Endodermal cell (in vitro differentiated cells): ENCODE data around the gene LAIR2. TPM values are rescaled to one million over a fixed set of nuclear protein-coding genes. Genes with fewer than 3 reads are reported as not detected.

Experiments used
- DNase-seq: peaks from one replicate; pipeline ENCODE4 v3.0.0-alpha.2; 2017
- H3K27ac ChIP-seq: 2 replicates; pipeline ENCODE4 v1.5.1; 2013; ENCODE audit warnings: mild to moderate bottlenecking, low read depth, low read length, moderate library complexity
- H3K27me3 ChIP-seq: 2 replicates; pipeline ENCODE4 v1.6.1; 2013; ENCODE audit warnings: mild to moderate bottlenecking, low read length, moderate library complexity; ENCODE audit not compliant: insufficient read depth, control insufficient read depth, poor library complexity, severe bottlenecking
- H3K36me3 ChIP-seq: 2 replicates; pipeline ENCODE4 v1.7.0; 2013; ENCODE audit warnings: mild to moderate bottlenecking, low read length, moderate library complexity; ENCODE audit not compliant: control insufficient read depth, insufficient read depth
- H3K4me1 ChIP-seq: one replicate; pipeline ENCODE4 v1.7.0; 2013; ENCODE audit warnings: low read length; ENCODE audit not compliant: control insufficient read depth, insufficient read depth
- H3K4me3 ChIP-seq: 2 replicates; pipeline ENCODE4 v1.5.1; 2013; ENCODE audit warnings: mild to moderate bottlenecking, low read length, moderate library complexity
- H3K9ac ChIP-seq: 2 replicates; pipeline ENCODE4 v1.6.1; 2013; ENCODE audit warnings: mild to moderate bottlenecking, low read length, moderate library complexity; ENCODE audit not compliant: poor library complexity, severe bottlenecking; ENCODE audit errors: extremely low read depth
- H3K9me3 ChIP-seq: 2 replicates; pipeline ENCODE4 v1.6.1; 2013; ENCODE audit warnings: mild to moderate bottlenecking, low read length, moderate library complexity; ENCODE audit not compliant: control insufficient read depth
- H3K27ac Mint-ChIP-seq: 2 replicates; pipeline ENCODE4 v1.8.0; 2020; ENCODE audit warnings: mixed read lengths
- H3K27me3 Mint-ChIP-seq: 2 replicates; pipeline ENCODE4 v1.8.0; 2021; ENCODE audit warnings: mild to moderate bottlenecking, mixed read lengths; ENCODE audit not compliant: insufficient read depth
- H3K36me3 Mint-ChIP-seq: 2 replicates; pipeline ENCODE4 v1.8.0; 2020; ENCODE audit warnings: low read depth, mixed read lengths
- H3K4me1 Mint-ChIP-seq: 2 replicates; pipeline ENCODE4 v1.8.0; 2020; ENCODE audit warnings: mixed read lengths
- H3K4me3 Mint-ChIP-seq: 2 replicates; pipeline ENCODE4 v1.8.0; 2020; ENCODE audit warnings: mild to moderate bottlenecking, moderate library complexity, mixed read lengths
- H3K9me3 Mint-ChIP-seq: 2 replicates; pipeline ENCODE4 v1.8.0; 2020; ENCODE audit warnings: mild to moderate bottlenecking, mixed read lengths
- CTCF ChIP-seq: fragments of 200-600 bp; sonication (generic); conservative IDR thresholded peaks from 2 replicates; pipeline ENCODE4 v1.5.0; 2021; ENCODE audit warnings: antibody characterized with exemption, mild to moderate bottlenecking
- WGBS, 2 experiments: methylation state at CpG; one replicate each; pipeline versions ENCODE4 v1.1.5 to v1.1.7; 2013; ENCODE audit warnings: missing lambda C conversion rate in 2 of 2, mixed read lengths in 1 of 2; ENCODE audit not compliant: insufficient coverage in 1 of 2, insufficient read length in 1 of 2; 5-methylcytosine and 5-hydroxymethylcytosine counted together
- total RNA-seq, 2 donors: library from RNA; stranded (reverse); fragmentation: NEBNext Ultra II Directional in 1 of 2; extraction: Animal tissue kit (Norgen Biotek cat#: 25700) in 1 of 2; gene quantifications; 2 replicates in 1 of 2; 3 replicates in 1 of 2; pipeline ENCODE4 v1.2.1, GENCODE V29; 2021

LAIR2 gene
- total RNA-seq, 2 donors from 2014 or later, result not detected

GRCh38 chr19:54518844-54519243 is 16.2 kb downstream of the LAIR2 start:
- H3K36me3 Mint-ChIP-seq, result peaks cover 4% of the 10 kb centered on the region
- H3K4me1 ChIP-seq, result no peaks in the 10 kb centered on the region
- DNase-seq, result no peak
- H3K9me3 Mint-ChIP-seq, result peaks cover 93% of the 10 kb centered on the region
- H3K4me3 ChIP-seq, result no peak overlapping the region
- no peak overlapping the region for H3K4me3 Mint-ChIP-seq
- WGBS, 2 experiments, result 84% methylated on average over 5 of the region's 5 CpGs; no CpG with 5 or more reads in 1 of the 2 experiments
- no peaks in the 10 kb centered on the region for H3K4me1 Mint-ChIP-seq
- H3K27me3 ChIP-seq, result no peaks in the 10 kb centered on the region
- H3K9ac ChIP-seq, result no peak overlapping the region
- TF ChIP-seq CTCF, result no peak
- H3K36me3 ChIP-seq, result no peaks in the 10 kb centered on the region
- no peak overlapping the region for H3K27ac Mint-ChIP-seq
- H3K27ac ChIP-seq, result no peak overlapping the region
- no peaks in the 10 kb centered on the region for H3K27me3 Mint-ChIP-seq
- peaks cover 68% of the 10 kb centered on the region for H3K9me3 ChIP-seq

- no peak for DNase-seq
- Mint-ChIP-seq H3K36me3 (peaks cover under 1% of the 10 kb centered on the region), H3K4me1 (no peaks in the 10 kb centered on the region), H3K27ac (no peak overlapping the region), H3K27me3 (no peaks in the 10 kb centered on the region), H3K9me3 (peaks cover 94% of the 10 kb centered on the region), H3K4me3 (no peak overlapping the region)
- no peak overlapping the region for H3K9ac ChIP-seq
- 66 to 67% methylated on average over 6 to 17 of the region's 18 CpGs for WGBS, 2 experiments
- H3K27me3 ChIP-seq, result no peaks in the 10 kb centered on the region
- peaks cover 62% of the 10 kb centered on the region for H3K9me3 ChIP-seq
- no peak for TF ChIP-seq CTCF
- no peak overlapping the region for H3K4me3 ChIP-seq
- no peak overlapping the region for H3K27ac ChIP-seq
- no peaks in the 10 kb centered on the region for H3K4me1 ChIP-seq
- H3K36me3 ChIP-seq, result no peaks in the 10 kb centered on the region
These were observed 18.6 kb downstream of the LAIR2 start for GRCh38 chr19:54521022-54521859.

GRCh38 chr19:54521860-54522513 is 19.4 kb downstream of the LAIR2 start:
- Histone ChIP-seq H3K9ac (no peak overlapping the region), H3K36me3 (no peaks in the 10 kb centered on the region), H3K27me3 (no peaks in the 10 kb centered on the region), H3K9me3 (peaks cover 62% of the 10 kb centered on the region), H3K27ac (no peak overlapping the region), H3K4me1 (no peaks in the 10 kb centered on the region), H3K4me3 (no peak overlapping the region)
- Mint-ChIP-seq H3K36me3 (no peaks in the 10 kb centered on the region), H3K4me3 (no peak overlapping the region), H3K9me3 (peaks cover 95% of the 10 kb centered on the region), H3K27ac (no peak overlapping the region), H3K27me3 (no peaks in the 10 kb centered on the region), H3K4me1 (no peaks in the 10 kb centered on the region)
- no peak for TF ChIP-seq CTCF
- DNase-seq, result no peak
- WGBS, 2 experiments, result 71 to 73% methylated on average over 2 to 5 of the region's 6 CpGs
